Islet precursor cell (in vitro differentiated cells): ENCODE measurements around the gene SLC7A1.

Experiments used
- DNase-seq: peaks from one replicate; pipeline ENCODE4 v3.0.0-alpha.2; 2018

The SLC7A1 gene

DNA sequence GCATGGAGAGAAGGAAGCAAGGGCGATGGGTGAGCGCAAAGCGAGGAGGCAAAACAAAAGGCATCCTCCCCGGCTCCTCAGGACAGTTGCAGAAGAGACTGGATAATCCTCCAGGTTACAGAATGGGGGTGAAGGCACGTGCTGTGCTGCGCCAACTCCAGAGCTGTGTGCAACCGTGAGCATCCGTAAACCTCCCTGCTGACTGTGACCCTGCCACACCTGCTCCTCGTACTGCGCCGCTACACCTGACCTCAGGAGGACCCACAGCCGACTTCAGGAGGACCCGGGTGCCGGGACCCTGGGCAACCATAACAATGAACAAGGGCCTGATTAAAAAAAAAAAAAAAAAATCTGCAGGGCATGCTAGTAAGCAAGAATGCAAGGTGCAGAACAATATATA lies 68.7 kb downstream of the SLC7A1 start:
- no peak for DNase-seq

DNA sequence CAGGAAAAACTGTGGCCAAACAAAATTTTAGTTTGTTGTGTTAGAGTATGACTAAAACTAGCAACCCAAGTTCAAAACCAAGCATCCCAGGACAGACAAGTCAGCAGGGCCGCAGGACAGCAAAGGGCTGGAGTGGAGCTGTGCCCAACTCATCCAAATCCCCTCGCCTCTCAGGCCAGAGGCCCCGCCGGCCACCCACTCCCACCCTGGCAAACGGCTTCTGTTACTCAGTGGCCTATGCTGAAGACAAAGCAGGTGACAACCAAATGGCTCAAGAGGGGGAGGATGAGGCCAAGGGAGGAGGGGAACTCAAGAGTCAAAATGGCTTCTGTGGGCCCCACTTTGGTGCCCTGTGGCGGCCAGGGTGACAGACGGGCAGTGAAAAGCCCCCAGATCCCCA lies 69.7 kb downstream of the SLC7A1 start:
- DNase-seq, result no peak

DNA sequence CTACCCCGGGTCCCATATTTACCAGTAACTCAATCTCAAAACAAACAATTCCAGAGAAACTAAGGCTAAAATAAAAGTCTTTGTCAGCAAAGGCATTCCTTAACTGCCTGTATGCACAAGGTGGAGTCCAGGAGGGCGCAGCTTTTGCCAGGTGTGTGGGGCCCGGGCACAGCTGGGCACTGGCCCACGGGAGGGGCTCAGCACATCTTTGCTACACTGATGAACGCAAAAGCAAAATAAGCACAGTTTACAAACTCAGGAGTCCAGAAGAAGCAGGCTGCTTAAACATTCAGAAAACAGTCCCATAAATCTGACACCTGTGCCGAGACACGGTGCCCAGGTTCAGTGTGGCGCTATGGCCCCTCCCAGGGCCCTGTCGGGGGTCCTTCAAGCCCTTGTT lies 70.8 kb downstream of the SLC7A1 start:
- no peak for DNase-seq

DNA sequence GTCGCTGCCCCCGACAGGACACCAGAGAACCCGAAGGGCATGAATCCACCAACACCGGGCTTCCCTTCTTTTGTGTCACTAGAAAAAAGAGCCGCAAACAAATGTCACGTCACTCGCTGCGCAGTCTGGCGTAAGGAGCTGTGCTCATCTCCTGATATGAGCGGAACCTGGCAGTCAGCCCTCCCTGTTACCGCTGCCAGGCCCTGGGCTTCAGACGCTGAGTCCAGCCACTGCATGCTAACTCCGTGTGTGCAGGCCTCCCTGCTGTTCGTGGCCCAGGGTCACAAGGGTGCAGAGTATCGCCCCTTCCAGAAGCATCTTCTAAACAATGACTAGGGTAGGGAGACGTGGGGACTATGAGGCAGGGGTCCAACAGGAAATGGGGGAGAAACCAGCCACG lies 71.3 kb downstream of the SLC7A1 start:
- DNase-seq, result no peak

DNA sequence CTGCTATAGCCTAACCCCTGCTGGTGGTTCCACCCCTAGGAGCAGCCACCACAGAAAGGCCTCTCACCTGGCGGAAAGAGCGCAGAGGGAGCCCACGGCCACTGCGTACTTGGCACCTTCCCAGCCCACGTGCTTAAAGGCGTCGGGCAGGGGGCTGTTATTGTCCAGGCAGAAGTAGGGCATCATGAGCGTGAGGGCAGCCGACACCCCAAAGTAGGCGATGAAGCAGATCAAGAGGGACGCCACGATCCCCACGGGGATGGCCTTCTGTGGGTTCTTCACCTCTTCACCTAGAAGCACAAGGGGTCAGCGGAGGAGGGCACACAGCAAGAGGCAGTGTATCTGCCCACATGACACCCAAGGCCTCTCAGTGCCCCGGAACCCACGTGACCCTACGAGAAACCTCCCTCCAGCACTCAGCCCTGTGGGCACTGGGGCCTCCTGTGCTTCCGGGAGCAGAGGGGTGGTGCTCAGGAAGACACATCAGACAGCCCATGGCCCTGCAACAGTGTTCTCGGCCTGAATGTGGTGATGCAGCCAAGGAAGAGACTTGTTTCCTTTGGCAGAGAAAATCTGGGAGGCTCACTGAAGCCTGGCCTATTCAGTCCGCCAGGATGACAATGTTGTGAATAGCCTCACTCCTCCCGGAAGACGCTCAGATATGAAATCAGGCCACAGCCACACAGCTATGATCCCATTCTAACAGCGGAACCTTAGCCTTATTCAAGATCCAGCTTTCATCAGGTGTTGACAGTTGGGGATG lies 72.1 kb downstream of the SLC7A1 start:
- DNase-seq, result no peak

DNA sequence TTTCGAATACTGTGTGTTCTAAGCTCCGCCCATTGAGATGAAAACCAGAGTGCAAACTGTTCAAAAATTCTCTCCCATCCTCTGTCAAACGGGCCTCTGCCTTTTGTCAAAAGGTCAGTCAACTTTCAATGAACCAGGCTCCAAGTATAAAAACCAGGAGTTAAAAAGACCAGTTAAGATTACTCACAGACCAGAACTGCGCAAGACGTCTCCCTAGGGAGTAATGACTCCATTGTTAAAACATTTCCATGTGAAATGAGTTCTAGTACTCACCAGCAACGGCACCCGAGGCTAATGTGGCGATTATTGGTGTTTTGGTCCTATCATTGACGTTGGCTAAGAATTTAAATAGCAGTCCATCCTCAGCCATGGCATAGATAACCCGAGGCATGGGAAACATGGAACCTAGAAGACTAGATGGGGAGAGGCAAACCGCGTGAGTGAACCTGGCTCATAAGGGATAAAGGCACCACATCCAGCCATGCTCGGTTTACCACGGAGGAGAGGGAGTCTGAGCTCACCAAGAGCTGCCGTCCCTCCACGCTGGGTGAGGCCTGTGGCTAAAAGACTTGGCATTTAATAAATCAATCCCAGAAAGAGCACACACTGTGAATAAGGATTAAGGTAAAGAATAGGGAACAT lies 73.3 kb downstream of the SLC7A1 start:
- DNase-seq, result peak; percentile 68

DNA sequence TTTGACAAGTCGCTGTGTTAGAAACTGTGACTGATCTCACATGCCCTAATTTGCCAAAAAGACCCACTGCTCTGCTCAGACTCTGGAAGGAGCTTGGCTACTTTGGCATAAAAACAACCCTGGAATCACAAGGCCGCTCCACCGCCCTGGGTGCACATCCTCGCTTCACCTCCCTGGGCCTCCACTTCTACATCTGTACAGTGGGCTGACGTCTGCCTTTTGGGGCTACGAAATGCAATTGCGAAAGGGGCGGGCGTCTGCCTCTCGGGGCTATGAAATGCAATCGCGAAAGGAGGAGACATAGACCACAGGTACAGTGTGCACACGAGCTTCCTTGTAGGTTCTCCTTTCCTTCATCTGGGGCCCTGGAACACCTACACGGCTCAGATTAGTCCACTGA lies 74.2 kb downstream of the SLC7A1 start:
- DNase-seq, result no peak

DNA sequence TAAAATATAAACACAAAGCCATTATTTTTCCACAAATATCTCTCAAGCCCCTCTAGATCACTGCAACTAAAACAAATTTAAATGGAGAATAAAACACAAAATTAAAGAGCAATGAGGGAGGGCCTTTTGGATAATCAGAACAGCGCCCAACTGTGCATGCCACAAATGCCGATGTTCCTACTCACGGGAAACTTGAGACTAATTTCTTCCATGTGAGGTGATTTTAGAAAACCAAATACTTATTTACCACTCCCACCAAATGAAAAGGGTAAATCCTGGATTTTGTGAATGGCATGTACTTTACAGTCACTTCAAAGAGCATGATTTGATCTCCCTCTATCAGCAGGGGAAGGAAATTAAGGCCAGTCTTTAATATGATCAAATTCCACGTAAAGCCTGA lies 74.8 kb downstream of the SLC7A1 start:
- no peak for DNase-seq

- no peak for DNase-seq
Observed at GRCh38 chr13:29519921-29520320, 75.6 kb downstream of the SLC7A1 start.

- no peak for DNase-seq
Observed at GRCh38 chr13:29516880-29517279, 78.6 kb downstream of the SLC7A1 start.

GRCh38 chr13:29516012-29516411 lies 79.5 kb downstream of the SLC7A1 start:
- DNase-seq, result no peak

DNA sequence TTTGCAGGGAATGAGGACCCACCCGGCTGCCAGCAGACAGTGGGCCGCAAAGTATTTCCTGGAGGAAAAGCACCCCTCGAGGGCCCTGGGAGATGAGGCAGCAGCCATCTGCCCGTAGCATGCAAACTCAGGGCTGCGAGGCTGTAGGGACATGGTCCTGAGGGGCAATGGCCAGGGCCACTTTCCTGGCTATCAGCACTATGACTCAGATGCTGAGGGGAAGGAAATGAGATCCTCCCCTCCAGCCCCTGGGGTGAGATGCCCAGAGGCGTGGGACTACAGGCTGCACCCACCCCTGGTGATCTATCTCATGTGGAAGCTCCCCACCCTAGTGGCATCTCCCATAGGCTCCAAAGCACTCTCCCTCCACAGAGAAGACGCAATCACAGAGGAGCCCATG lies 80.1 kb downstream of the SLC7A1 start:
- DNase-seq, result no peak

DNA sequence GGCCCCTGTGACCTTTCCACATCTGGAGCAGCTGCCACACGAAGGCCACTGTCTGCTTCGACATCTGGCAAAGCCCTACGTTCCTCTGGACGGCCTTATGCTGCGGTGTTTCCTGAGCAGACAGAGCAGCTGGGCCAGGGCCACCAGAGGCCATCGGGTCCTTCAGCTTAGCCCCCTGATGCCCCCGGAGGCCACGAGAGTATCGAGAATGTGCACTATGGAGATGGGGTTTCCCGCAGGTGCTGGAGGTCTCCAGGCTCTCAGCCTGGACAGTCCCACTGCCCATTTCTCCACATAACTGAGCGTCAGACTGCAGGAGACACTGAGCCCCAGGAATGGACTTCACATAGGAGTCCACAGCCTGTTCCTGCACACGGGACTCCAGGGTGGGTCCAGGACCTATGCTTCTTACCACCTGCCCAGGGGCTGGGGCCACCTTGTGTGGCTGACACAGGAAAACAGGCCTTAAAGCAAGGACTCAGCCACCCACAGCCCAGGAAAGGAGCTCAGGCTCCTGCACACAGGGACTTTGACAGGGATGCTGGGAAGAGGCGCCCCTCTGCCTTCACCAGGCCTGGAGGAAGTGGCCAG lies 80.7 kb downstream of the SLC7A1 start:
- no peak for DNase-seq

GRCh38 chr13:29513981-29514719 lies 81.3 kb downstream of the SLC7A1 start:
- DNase-seq, result no peak

DNA sequence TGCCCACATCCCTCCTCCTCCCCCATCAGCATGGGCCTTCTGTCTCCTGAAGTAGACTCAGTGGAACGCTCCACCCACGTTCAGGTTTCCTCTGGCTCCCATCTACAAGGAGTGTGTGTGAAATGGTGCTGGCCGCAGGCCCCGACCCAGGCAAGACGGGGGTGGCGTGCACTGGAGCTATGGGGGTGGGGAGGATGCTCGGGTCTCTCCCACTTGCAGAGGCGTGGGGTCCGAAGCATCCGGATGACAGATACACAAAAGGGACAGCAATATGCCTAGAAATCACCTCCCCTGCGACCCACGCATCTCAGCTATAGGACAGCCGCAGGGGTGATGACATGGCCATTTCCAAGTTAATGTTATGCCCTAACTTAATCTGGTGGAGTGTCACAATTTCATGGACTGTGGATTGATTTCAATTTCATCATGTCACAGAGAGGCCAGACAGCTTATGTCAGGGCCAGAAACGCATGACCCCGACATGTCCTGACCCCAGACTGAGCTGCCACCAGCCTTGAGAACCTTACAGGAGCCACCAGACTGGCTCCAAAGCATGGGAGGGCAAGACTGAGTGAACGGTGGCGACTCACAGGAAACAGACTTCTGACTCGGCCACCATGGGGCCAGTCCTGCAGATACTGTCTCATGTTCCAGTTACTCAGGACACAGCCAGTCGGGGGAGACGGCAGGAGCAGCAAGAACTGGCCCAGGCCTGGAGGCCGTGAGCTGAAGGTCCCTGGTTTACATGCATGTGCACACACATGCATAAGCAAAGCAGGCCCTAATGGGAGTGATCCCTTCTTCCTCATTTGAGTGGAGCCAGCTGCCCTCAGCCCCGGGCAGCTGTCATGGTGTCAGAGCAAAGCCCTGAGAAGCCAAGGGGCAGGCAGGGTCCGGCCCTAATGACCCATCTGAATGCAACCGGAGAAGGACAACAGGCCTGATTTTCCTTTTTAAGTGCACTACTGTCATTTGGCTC lies 82.2 kb downstream of the SLC7A1 start:
- DNase-seq, result peak; percentile 87

GRCh38 chr13:29511980-29512379 lies 83.5 kb downstream of the SLC7A1 start:
- no peak for DNase-seq

DNA sequence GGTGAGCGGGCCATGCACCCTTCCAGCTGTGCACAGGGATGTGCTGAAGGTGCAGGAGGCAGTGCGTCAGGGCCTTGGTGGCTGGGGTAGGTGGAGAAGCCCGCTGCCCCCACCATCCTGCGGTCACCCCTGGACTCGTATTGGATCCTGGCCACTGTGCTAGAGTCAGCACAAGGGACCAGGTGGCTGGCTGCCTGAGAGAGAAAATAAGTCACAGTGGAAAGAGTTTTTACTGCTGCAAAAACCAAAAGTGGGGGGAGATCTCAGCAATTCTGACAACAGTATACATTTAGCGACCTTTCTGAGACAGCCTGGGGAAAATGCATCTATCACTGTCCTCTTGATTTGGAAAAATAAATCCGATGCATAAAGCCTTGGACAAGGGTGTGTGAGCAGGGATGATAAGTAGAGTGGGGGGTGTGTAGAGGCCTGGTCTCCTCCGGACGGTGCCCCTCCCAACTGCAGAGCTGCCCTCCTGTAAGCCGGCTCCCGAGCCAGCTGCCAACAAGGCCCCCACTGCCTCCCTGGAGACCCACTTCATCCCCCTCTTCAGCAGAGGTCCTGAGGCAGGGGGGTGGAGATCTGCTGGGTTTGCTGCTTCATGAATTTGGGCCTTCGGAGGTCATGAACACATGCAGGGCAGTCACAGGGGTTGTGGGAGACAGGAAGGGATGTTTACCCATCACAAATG lies 84.2 kb downstream of the SLC7A1 start:
- no peak for DNase-seq

- no peak for DNase-seq
Observed at GRCh38 chr13:29510651-29511084, 84.8 kb downstream of the SLC7A1 start.

DNA sequence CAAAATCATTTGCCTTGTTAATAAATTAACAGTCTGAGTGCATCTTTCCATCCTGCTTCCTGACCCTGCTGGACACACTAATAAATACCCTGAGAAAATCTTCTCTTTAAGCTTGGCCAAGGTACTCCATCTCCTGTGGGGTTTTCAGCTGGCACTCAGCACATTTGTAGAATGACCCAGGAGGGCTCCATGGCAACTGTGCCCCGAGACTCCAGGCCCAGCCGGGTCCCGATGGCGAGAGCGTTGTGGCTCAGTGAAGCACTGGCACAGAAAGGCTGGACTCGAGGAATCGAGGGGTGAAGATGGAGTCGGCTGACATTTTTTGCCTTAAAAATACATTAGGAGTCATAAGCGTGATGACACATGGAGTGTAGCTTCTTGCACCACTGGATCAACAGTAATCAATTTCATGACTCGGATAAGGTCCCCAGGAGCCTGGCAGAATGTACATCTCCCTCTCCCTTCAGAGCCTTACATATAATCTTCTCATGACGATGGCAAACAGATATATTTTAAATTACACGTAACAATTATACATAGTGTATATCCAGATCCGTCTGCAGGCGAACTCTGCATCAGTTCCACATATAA lies 85.4 kb downstream of the SLC7A1 start:
- DNase-seq, result no peak

DNA sequence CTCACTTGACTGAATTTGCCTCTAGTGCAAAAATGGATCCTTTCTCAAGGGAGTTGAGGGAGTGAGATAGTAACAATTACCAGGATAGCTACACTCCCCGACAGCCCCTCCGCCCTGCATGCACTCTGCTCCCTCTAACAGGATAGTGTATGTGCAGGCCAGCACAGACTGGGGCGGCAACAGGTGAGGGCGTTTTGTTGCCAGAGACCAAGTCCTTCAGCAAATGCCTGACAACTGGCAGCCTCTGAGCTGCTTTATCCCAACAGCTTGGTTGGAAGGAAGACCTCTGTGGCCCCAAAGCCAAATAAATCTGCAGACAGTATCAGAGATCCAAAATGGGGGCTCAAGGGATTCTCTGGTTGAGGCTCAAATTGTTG lies 86.6 kb downstream of the SLC7A1 start:
- no peak for DNase-seq

DNA sequence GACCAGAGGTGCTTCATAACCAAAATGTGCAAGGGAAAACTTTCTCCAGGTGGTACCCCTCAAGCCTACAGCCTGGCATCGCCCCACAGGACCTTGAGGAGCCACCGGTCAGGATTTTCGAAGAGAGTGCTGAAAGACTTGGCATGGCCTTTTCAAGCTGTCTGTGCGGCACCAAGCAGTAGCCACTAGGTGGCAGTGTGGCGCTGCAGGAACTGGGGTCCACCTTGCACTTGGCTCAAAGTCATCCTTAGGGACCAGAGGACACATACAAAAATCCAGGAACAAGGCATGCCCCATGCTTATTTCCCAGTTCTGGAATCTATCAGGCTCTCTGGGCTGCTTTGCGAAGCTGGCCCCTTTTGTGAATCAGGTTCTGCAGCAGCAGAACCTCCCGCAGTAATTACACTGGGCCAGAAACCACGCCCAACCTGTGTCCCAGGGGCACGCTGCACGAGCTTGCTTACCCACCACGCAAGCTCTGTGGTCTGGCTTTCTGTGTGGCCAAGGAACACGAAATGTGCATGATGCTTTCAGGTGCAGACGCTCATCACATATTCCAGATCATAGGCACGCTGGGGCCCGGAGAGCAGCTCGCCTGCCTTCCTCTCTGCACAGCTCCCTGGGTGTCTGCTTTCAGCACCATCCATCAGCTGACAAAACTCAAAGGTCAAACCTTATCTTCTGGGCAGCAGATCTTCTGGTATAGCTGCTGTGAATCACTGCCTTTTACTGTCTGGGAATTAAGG lies 87.2 kb downstream of the SLC7A1 start:
- DNase-seq, result peak; percentile 93
